Psoas muscle (tissue), 8 donors: ENCODE results near the gene CLSTN2. TPM values are rescaled to one million over a fixed set of nuclear protein-coding genes. Genes with fewer than 3 reads are reported as not detected.

Experiments used
- ATAC-seq, 4 donors: fragments of 200-7000 bp; cut with Tn5 transposase; one replicate each; pipeline ENCODE4 v1.9.1; 2020; ENCODE audit warnings: moderate library complexity in 3 of 4, mild to moderate bottlenecking in 2 of 4
- DNase-seq, 2 donors: peaks; one replicate each; pipeline ENCODE4 v3.0.0-alpha.2; 2020
- H3K27ac ChIP-seq: fragments of 200-600 bp; one replicate; pipeline ENCODE4 v1.8.0; 2022
- H3K27me3 ChIP-seq, 3 donors: fragments of 200-600 bp in 1 of 3; one replicate each; pipeline versions ENCODE4 v1.6.1 to v1.8.0; 2013 to 2022; ENCODE audit warnings: low read length in 2 of 3, mild to moderate bottlenecking in 2 of 3, moderate library complexity in 1 of 3; ENCODE audit not compliant: insufficient read depth in 3 of 3
- H3K36me3 ChIP-seq, 2 donors: fragments of 200-600 bp in 1 of 2; one replicate each; pipeline versions ENCODE4 v1.6.1 to v1.8.0; 2013 to 2022; ENCODE audit warnings: low read depth in 1 of 2, mild to moderate bottlenecking in 1 of 2, moderate library complexity in 1 of 2; ENCODE audit not compliant: insufficient read depth in 1 of 2
- H3K4me1 ChIP-seq: fragments of 200-600 bp; one replicate; pipeline ENCODE4 v1.8.0; 2022
- H3K4me3 ChIP-seq: fragments of 200-600 bp; one replicate; pipeline ENCODE4 v1.8.0; 2022; ENCODE audit warnings: mild to moderate bottlenecking
- H3K9me3 ChIP-seq: fragments of 200-600 bp; one replicate; pipeline ENCODE4 v1.8.0; 2022
- WGBS, 3 donors: extraction: QIAGEN DNeasy Blood & Tissue Kit; methylation state at CpG; one replicate each; pipeline versions ENCODE4 v1.1.6 to v1.1.7; 2013; 5-methylcytosine and 5-hydroxymethylcytosine counted together
- intact Hi-C, 2 donors: fragments of 100-400 bp; cut with DNase I; formaldehyde crosslinking; loops; one replicate each; pipeline versions ENCODE4 v1.11.0 to v1.14.2; 2022
- polyA plus RNA-seq, 3 donors: library from polyadenylated mRNA; stranded (reverse); fragments of 200-250 nt; gene quantifications; one replicate each; pipeline ENCODE4 v1.2.3, GENCODE V29; 2013
- total RNA-seq, 4 donors: library from RNA; stranded (reverse); fragmentation: NEBNext Ultra II Directional in 2 of 4; extraction: Animal tissue kit (Norgen Biotek cat#: 25700) in 2 of 4; gene quantifications; one replicate each; pipeline versions ENCODE4 v1.2.1 to v1.2.4, GENCODE V29; 2021 to 2023
- TF ChIP-seq, protein P1 (sequence below): fragments of 200-600 bp; IDR thresholded peaks from one replicate; pipeline ENCODE4 v1.8.0; 2022; ENCODE audit warnings: antibody characterized with exemption
- donor health status: healthy with polysubstance abuse.
- donor health status: DM: no; HTN: no; CAD: no; lungs with moderate emphysema.
- donor health status: Bipolar disorder and iron deficiency.
- donor health status: healthy.
- donor health status: DM: yes; HTN: yes; CAD: no.
- donor health status: DM: no; HTN: no; CAD: no.
- donor health status: DM: no; HTN: no; CAD: no.
- donor health status: DM: yes; HTN: yes; CAD: no.

The CLSTN2 gene
- total and polyA plus RNA-seq, 7 donors, result 0.24 to 5.0 (median 1.5) TPM

DNA sequence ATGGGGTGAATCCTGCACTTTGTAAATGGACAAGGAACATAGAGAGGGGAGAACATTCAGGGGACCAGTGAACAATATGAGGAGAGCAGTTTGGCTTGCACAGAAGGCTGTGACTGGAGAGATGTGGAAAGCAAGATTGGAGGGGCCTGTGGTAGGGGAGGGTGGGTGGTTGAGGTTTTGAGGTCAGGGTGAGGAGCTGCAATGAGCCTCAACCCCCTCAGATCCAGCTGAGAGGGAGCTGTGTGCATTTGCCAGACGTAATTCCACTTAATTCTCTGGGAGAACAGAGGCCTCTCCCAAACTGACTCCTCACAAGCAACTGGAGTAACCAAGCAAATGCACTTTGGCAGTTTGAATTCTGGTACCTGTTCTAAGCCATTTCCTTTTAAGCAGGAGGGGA is 489.7 kb downstream of the CLSTN2 start:
- Histone ChIP-seq H3K27me3 (no peaks in the 10 kb centered on the region), H3K9me3 (no peaks in the 10 kb centered on the region), H3K4me3 (no peak overlapping the region), H3K4me1 (peaks cover 10% of the 10 kb centered on the region), H3K36me3 (no peaks in the 10 kb centered on the region), H3K27ac (no peak overlapping the region)
- TF ChIP-seq, protein P1, sequence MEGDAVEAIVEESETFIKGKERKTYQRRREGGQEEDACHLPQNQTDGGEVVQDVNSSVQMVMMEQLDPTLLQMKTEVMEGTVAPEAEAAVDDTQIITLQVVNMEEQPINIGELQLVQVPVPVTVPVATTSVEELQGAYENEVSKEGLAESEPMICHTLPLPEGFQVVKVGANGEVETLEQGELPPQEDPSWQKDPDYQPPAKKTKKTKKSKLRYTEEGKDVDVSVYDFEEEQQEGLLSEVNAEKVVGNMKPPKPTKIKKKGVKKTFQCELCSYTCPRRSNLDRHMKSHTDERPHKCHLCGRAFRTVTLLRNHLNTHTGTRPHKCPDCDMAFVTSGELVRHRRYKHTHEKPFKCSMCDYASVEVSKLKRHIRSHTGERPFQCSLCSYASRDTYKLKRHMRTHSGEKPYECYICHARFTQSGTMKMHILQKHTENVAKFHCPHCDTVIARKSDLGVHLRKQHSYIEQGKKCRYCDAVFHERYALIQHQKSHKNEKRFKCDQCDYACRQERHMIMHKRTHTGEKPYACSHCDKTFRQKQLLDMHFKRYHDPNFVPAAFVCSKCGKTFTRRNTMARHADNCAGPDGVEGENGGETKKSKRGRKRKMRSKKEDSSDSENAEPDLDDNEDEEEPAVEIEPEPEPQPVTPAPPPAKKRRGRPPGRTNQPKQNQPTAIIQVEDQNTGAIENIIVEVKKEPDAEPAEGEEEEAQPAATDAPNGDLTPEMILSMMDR, result no peak
- WGBS, 3 donors, result 70 to 94% (median 88%) methylated on average over 1 of the region's 1 CpG
- no peak for ATAC-seq
- intact Hi-C loops, result no loop called here
- no peak for DNase-seq

DNA sequence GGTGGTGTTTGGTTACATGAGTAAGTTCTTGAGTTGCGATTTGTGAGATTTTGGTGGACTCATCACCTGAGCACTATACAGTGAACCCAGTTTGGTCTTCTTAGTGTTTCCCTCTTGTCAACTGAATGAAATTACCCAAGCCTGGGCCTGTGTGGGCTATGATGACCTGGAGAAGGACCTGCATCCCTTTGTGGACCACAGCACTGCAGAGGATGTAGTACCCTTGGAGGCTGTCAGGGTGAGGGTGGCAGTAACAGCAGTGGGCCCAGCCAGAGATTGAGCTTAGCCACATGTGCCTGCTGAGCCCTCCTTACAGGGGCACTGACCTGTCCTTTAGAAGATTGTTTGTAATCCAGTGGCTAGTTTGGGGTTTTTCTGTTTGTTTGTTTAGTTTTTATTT is 492.8 kb downstream of the CLSTN2 start:
- no peaks in the 10 kb centered on the region for H3K27me3 ChIP-seq
- no peaks in the 10 kb centered on the region for H3K4me1 ChIP-seq
- no peak overlapping the region for H3K27ac ChIP-seq
- intact Hi-C loops, result no loop called here
- H3K36me3 ChIP-seq, result no peaks in the 10 kb centered on the region
- no peak overlapping the region for H3K4me3 ChIP-seq
- WGBS, 3 donors, result 97 to 100% (median 100%) methylated on average over 1 of the region's 1 CpG
- no peak for DNase-seq
- H3K9me3 ChIP-seq, result no peaks in the 10 kb centered on the region
- ATAC-seq, result no peak
- TF ChIP-seq, protein P1, result no peak

DNA sequence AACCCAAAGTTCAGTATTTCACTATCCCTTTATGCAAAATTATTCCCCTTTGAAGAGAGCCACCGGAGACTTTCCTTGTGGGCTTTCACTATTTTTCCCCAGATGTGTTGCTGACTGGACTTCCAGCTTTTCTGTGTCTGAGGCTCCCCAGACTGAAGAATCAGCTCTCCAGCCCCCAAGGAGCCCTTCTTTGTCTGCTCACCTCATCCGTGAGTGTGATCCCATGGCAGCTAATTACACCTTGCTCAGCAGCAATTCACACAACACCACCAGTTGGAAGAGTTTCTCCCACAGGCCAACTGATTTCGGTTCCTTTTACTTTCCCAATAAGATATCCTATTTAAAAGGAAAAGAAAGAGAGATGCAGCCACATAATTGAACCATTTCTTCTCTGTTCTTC is 493.4 kb downstream of the CLSTN2 start:
- DNase-seq, result no peak
- ATAC-seq, result no peak
- intact Hi-C loops, result no loop called here
- H3K4me1 ChIP-seq, result no peaks in the 10 kb centered on the region
- no peaks in the 10 kb centered on the region for H3K27me3 ChIP-seq
- no peaks in the 10 kb centered on the region for H3K36me3 ChIP-seq
- no peaks in the 10 kb centered on the region for H3K9me3 ChIP-seq
- no peak overlapping the region for H3K27ac ChIP-seq
- TF ChIP-seq, protein P1, result no peak
- 77 to 94% (median 93%) methylated on average over 3 of the region's 3 CpGs for WGBS, 3 donors
- no peak overlapping the region for H3K4me3 ChIP-seq

DNA sequence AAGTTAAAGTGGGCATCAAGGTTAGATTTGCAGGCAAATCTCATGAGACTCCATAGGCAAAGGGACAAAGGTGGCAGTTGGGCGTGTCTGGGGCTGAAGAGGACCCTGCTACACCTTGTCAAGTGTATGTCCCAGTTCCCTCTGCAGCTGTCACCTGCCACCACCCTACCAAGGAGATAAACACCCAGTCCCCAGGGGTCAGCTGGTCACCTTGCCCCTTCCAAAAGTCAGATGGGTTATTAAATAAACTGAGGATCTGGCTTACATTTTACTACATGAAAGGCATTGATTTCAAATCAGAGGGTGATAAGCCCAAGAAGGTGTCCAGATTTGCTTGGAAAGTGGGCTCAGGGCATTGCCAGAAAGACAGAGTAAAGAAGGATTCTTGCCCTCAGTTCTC is 494.8 kb downstream of the CLSTN2 start:
- no peaks in the 10 kb centered on the region for H3K27me3 ChIP-seq
- no peaks in the 10 kb centered on the region for H3K36me3 ChIP-seq
- H3K9me3 ChIP-seq, result no peaks in the 10 kb centered on the region
- DNase-seq (no peak), ATAC-seq (no peak)
- H3K27ac ChIP-seq, result no peak overlapping the region
- H3K4me3 ChIP-seq, result no peak overlapping the region
- intact Hi-C loops, result no loop called here
- H3K4me1 ChIP-seq, result no peaks in the 10 kb centered on the region
- 86 to 91% (median 89%) methylated on average over 1 of the region's 1 CpG for WGBS, 3 donors
- TF ChIP-seq, protein P1, result no peak

DNA sequence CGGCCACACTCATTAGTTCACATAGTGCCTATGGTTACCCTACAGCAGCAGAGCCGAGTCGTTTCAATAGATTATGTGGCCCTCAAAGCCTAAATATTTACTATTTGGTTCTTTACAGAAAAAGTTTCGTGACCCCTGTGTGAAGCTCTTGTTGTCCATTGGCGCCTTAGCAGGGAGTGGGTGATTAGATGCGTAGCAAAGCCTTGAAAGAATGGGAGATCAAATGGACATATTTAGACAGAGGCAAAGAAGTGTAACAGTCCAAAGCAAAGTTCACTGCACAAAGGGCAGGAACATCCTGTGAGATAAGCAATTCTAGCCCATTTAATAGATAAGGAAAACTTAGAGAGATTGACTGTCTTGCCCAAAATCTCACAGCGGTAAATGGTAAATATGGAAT is 495.5 kb downstream of the CLSTN2 start:
- no peak overlapping the region for H3K4me3 ChIP-seq
- no peaks in the 10 kb centered on the region for H3K4me1 ChIP-seq
- intact Hi-C loops, result no loop called here
- ATAC-seq (no peak), DNase-seq (no peak)
- TF ChIP-seq, protein P1, result no peak
- H3K36me3 ChIP-seq, result no peaks in the 10 kb centered on the region
- H3K27me3 ChIP-seq, result no peaks in the 10 kb centered on the region
- H3K27ac ChIP-seq, result no peak overlapping the region
- H3K9me3 ChIP-seq, result no peaks in the 10 kb centered on the region
- 94 to 97% (median 96%) methylated on average over 7 of the region's 7 CpGs for WGBS, 3 donors
